Measurements from ENCODE around the gene MIA. TPM values are rescaled to one million over a fixed set of nuclear protein-coding genes. Genes with fewer than 3 reads are reported as not detected.
A peak's percentile ranks its signal among the peaks of the same experiment; 100 is the strongest.
"Not testable (repeated sequence)": the region's sequence is repeated elsewhere in the genome, so short reads cannot be mapped to it uniquely, and the experiment has no call there.

The MIA gene
- total RNA-seq, 1 experiment from 2014 or later: 6.7 TPM

- DNase-seq (ENCODE audit: low read depth): peak; percentile 100
Observed at GRCh38 chr19:40777937-40778705, 2.8 kb downstream of the MIA start, which contains the start of gene RAB4B. RAB4B (plus strand) TSS chr19:40778247; CDS start chr19:40778376, 129 bp downstream.

- DNase-seq (ENCODE audit: low read depth): no peak
Observed at GRCh38 chr19:40778706-40779284, 3.5 kb downstream of the MIA start.

- DNase-seq (ENCODE audit: low read depth): no peak
Observed at GRCh38 chr19:40780582-40780981, 5.3 kb downstream of the MIA start.

- DNase-seq (ENCODE audit: low read depth): no peak
Observed at GRCh38 chr19:40781140-40781539, 5.8 kb downstream of the MIA start.

GRCh38 chr19:40783711-40784110 lies 8.4 kb downstream of the MIA start:
- DNase-seq (ENCODE audit: low read depth): no peak

- not testable (repeated sequence) for DNase-seq (ENCODE audit: low read depth)
Observed at GRCh38 chr19:40784146-40784545, 8.8 kb downstream of the MIA start.

- no peak for DNase-seq (ENCODE audit: low read depth)
Observed at GRCh38 chr19:40785526-40785925, 10.2 kb downstream of the MIA start.

- DNase-seq (ENCODE audit: low read depth): no peak
Observed at GRCh38 chr19:40786060-40787037, 11.0 kb downstream of the MIA start.

- DNase-seq (ENCODE audit: low read depth): no peak
Observed at GRCh38 chr19:40791349-40791748, 16.0 kb downstream of the MIA start.

- no peak for DNase-seq (ENCODE audit: low read depth)
Observed at GRCh38 chr19:40791996-40792395, 16.7 kb downstream of the MIA start.

GRCh38 chr19:40797166-40797962 lies 22.0 kb downstream of the MIA start:
- no peak for DNase-seq (ENCODE audit: low read depth)

GRCh38 chr19:40797963-40798682 lies 22.8 kb downstream of the MIA start:
- DNase-seq (ENCODE audit: low read depth): peak; percentile 65

GRCh38 chr19:40798683-40799557 lies 23.6 kb downstream of the MIA start, which contains the start of gene EGLN2:
EGLN2 (plus strand) TSS chr19:40799191; CDS start chr19:40800573, 1,382 bp downstream.
- DNase-seq (ENCODE audit: low read depth): peak; percentile 99

GRCh38 chr19:40799558-40800338 lies 24.4 kb downstream of the MIA start:
- DNase-seq (ENCODE audit: low read depth): no peak

- DNase-seq (ENCODE audit: low read depth): no peak
Observed at GRCh38 chr19:40800339-40800996, 25.1 kb downstream of the MIA start.

- no peak for DNase-seq (ENCODE audit: low read depth)
Observed at GRCh38 chr19:40800997-40801377, 25.7 kb downstream of the MIA start.

- no peak for DNase-seq (ENCODE audit: low read depth)
Observed at GRCh38 chr19:40801426-40802299, 26.3 kb downstream of the MIA start.
